IPS-18c (cell line): ENCODE measurements around the gene ST6GALNAC6.

Experiments used
- H3K4me3 ChIP-seq: 2 replicates; pipeline ENCODE4 v1.7.0; 2013; ENCODE audit warnings: low read depth, mild to moderate bottlenecking, low read length, moderate library complexity; ENCODE audit not compliant: insufficient read depth
- H3K9me3 ChIP-seq: one replicate; pipeline ENCODE4 v1.6.1; 2013; ENCODE audit warnings: mild to moderate bottlenecking, low read length, moderate library complexity; ENCODE audit not compliant: control insufficient read depth, insufficient read depth

ST6GALNAC6 gene

GRCh38 chr9:127923046-127923445, 23.6 kb upstream of the ST6GALNAC6 start:
- Histone ChIP-seq H3K9me3 (peaks cover 3% of the 10 kb centered on the region), H3K4me3 (no peak overlapping the region)

GRCh38 chr9:127921557-127922120, 22.2 kb upstream of the ST6GALNAC6 start:
- H3K4me3 ChIP-seq: no peak overlapping the region

DNA sequence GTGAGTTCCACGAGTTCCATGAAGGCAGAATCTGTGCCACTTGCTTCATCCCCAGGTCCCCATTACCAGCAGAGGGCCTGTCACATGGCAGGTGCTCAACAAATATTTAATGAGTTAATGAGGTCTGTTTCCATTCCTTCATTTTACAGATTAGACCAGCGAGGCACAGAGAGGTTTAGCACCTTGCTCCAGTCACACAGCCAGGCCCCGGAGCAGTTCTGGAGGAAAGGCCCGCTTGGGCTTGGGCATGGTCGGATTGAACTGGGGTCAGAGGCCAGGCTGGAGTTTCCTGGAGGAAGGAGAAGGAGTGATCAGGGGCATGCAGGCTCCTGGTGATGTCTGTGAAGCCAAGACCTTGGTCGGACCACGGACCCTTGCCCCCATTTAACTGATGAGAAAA, 21.4 kb upstream of the ST6GALNAC6 start:
- no peak overlapping the region for H3K4me3 ChIP-seq
- H3K9me3 ChIP-seq: peaks cover 3% of the 10 kb centered on the region

More at GRCh38 chr9:127921557-127922120, 22.2 kb upstream of the ST6GALNAC6 start:
- H3K9me3 ChIP-seq: peaks cover 3% of the 10 kb centered on the region

DNA sequence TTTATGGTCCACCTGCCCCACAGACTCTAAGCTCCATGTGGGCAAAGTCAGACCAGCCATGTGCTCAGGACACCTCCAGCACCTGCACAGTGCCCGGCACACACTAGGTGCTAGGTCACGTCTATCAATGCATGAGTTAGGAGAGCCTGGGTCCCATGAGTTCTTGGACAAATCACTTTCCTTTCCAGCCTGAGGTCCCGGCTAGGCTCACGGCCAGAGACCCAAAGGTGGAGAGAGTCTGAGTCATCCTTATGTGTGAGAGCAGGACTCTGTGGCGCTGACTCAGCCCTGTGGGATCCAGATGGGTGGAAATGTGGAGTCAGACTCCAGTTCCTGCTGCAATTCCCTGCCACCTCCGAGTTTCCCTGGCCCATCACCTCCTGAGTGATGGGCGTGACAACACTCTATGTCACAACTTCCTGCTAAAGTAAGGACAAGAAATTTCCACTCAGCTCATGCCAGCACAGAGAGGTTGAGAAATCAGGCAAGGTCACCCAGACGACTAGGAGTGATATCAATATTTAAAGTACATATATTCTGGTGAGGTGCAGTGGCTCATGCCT, 19.9 kb upstream of the ST6GALNAC6 start:
- no peak overlapping the region for H3K4me3 ChIP-seq
- peaks cover 3% of the 10 kb centered on the region for H3K9me3 ChIP-seq

- Histone ChIP-seq H3K9me3 (peaks cover 3% of the 10 kb centered on the region), H3K4me3 (no peak overlapping the region)
Observed at GRCh38 chr9:127918183-127919107, 19.0 kb upstream of the ST6GALNAC6 start.

GRCh38 chr9:127917603-127918002, 18.2 kb upstream of the ST6GALNAC6 start:
- H3K4me3 ChIP-seq: no peak overlapping the region
- H3K9me3 ChIP-seq: peaks cover 3% of the 10 kb centered on the region

GRCh38 chr9:127916720-127917581, 17.5 kb upstream of the ST6GALNAC6 start, which contains the start of gene ST6GALNAC4:
ST6GALNAC4 (minus strand) TSS chr9:127917041; CDS start chr9:127916419, 622 bp downstream.
- peaks cover 2% of the 10 kb centered on the region for H3K9me3 ChIP-seq
- H3K4me3 ChIP-seq: peak within 1 kb of the TSS; percentile 68

GRCh38 chr9:127915801-127916719, 16.7 kb upstream of the ST6GALNAC6 start:
- no peaks in the 10 kb centered on the region for H3K9me3 ChIP-seq
- peak overlapping the region; percentile 68 for H3K4me3 ChIP-seq

DNA sequence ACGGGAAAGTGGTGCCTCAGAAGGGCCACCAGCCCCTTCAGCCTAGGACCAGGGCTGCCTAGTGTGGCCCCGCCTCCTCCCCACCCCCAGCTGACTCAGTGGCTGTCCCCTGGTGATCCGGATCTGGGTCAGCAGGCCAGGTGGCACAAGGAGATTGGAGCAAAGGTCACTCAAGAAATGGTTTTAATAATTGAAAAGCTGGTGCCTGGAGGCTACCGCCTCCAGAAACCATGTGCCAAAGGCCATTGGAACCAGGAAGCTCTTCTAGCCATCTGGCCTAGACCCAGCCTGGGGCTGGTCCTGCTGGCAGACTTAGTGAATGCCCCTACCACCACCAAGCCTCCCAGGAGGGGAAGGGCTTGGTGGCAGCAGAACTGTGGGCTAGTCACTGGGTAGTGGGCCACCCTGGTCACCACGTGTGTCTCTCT, 15.9 kb upstream of the ST6GALNAC6 start:
- H3K9me3 ChIP-seq: no peaks in the 10 kb centered on the region
- no peak overlapping the region for H3K4me3 ChIP-seq

GRCh38 chr9:127913682-127914081, 14.3 kb upstream of the ST6GALNAC6 start:
- no peaks in the 10 kb centered on the region for H3K9me3 ChIP-seq

DNA sequence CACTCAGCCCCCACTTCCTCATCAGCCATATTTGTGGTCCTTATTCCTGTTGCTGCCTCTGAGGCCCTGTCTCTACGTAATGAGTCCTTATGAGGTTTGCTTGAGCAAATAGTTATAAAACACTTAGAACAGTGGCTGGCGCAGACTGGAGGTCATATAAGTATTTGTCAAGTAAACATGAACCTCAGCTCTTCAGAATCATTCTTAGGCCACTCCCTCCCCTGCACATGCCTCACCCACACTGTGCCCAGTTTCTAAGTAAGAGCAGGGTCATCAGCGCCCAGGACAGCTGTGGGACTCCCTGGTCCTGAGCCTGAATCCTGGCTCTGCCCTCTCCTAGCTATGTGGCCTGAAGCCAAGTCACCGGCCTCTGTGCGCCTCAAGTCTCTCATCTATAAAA, 13.5 kb upstream of the ST6GALNAC6 start:
- H3K4me3 ChIP-seq: no peak overlapping the region
- H3K9me3 ChIP-seq: no peaks in the 10 kb centered on the region

More at GRCh38 chr9:127913682-127914081, 14.3 kb upstream of the ST6GALNAC6 start:
- no peak overlapping the region for H3K4me3 ChIP-seq

DNA sequence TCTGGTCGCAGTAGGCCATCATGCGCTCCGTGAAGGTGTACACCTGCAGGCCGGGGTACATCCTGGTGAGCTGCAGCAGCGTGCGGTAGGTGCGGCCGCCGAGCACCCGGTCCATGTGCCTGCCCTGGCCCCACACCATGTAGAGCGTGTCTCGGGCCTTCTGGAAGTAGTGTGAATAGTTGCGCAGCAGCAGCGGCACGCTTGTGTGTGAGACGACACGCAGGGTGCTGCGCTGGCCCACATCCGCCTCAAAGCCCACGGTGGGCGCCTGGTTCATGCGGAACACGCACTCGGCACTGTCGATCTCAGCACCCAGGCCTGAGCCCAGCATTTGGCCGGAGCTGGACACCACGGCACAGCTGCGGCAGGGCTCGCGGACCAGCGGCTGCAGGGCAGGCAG, 12.9 kb upstream of the ST6GALNAC6 start:
- no peak overlapping the region for H3K4me3 ChIP-seq

GRCh38 chr9:127910613-127911205, 11.3 kb upstream of the ST6GALNAC6 start:
- no peak overlapping the region for H3K4me3 ChIP-seq

More for the DNA sequence above, 12.9 kb upstream of the ST6GALNAC6 start:
- H3K9me3 ChIP-seq: no peaks in the 10 kb centered on the region

GRCh38 chr9:127909839-127910273, 10.5 kb upstream of the ST6GALNAC6 start:
- H3K4me3 ChIP-seq: no peak overlapping the region
- peaks cover 4% of the 10 kb centered on the region for H3K9me3 ChIP-seq

More at GRCh38 chr9:127910613-127911205, 11.3 kb upstream of the ST6GALNAC6 start:
- H3K9me3 ChIP-seq: peaks cover 4% of the 10 kb centered on the region

DNA sequence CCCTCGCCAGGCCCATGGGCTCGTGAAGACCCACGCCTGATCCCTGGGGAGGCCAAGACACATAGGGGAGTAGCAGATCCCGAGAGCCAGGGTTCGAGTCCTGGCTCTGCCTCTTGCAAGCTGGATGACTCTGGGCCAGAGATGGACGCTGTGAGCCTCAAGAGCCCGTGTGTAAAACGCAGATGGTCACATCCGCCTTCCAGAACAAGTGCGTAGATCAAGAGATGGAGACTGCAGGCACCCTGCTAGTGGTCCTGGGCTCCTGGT, 9.2 kb upstream of the ST6GALNAC6 start:
- Histone ChIP-seq H3K9me3 (peaks cover 4% of the 10 kb centered on the region), H3K4me3 (no peak overlapping the region)
